Stimulated activated CD4-positive, alpha-beta T cell treated with anti-CD3 and anti-CD28 coated beads, Interleukin-15, amount 100 ng/mL, for 1 hour (primary cell): ENCODE measurements around the gene NAA60.

Experiments
- DNase-seq, 2 donors: peaks; one replicate each; pipeline ENCODE4 v3.0.0-alpha.2; 2020; ENCODE audit warnings: low read depth in 1 of 2, low spot score in 1 of 2

NAA60 gene

DNA sequence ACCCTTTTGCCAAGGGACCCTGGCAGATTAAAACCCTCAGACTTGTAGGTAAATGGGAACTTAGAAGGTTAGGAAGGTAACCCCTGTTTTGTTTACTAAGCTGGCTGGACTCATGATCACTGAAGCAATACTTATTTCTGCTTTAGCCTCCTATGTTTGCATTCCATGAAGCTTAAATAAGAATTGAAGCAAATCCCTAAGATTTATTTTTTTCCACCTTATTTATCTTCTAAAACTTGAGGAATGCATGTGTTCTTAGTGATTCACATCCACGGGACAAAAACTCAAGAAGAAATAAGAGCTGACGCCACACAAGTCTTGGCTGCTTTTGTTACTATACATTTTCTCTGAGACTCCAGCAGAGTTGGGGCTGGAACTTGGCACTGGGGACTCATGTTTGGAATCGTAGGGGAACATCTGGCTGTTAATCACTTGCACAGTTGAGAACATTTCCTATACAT, 92.8 kb downstream of the NAA60 start:
- DNase-seq, result no peak
